ENCODE results near the gene LPP. TPM values are rescaled to one million over a fixed set of nuclear protein-coding genes. Genes with fewer than 3 reads are reported as not detected.

LPP gene
- polyA plus RNA-seq, 1 experiment = 76.3 TPM

DNA sequence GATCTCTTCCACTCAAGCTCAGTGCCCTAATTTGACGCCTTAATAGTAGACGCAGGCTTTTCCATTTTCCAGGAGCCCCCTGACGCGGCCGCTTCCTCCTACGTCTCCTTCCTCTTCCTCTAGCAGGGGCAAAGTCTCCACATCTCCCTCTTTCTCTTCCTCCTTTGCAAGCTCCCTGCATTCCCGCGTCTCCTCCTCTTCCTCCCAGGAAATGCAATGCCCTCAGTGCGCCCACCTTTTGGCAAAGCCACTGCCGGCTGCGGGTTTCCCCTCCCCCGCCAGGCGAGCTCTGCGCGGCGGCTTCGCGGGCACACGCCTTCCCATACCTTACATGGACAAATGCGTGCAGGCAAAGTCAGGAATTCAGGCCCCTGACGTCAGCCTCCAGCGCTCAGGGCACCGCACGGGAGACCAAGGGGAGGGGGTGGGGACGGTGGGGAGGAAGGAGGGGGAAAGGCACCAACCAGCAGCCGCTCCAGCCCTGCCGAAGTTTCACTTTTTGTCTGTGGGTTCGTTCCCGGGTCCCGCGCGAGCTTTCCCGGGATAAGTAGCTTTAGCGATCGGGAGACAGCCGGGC, 432 bp upstream of the LPP start:
- CTCF ChIA-PET = interaction anchor here (0.6 to 5.8 kb wide), 6 partner anchors 404 to 801 kb away, joined by 3 to 30 read pairs (median 3); partner anchors contain the start of gene BCL6
- POLR2A ChIA-PET = interaction anchor here (0.5 to 2.5 kb wide), 18 partner anchors 10 to 414 kb away, joined by 3 to 14 read pairs (median 4); partner anchors contain the start of gene BCL6
- no peaks in the 10 kb centered on the region; the same call in 1 of the 2 replicates for H3K9me3 ChIP-seq (ENCODE audit: control insufficient read depth, insufficient read depth, low read length)
- DNase-seq (ENCODE audit: low read depth, low spot score) = peak; percentile 94
- no peaks in the 10 kb centered on the region for H3K27me3 ChIP-seq (ENCODE audit: control insufficient read depth, insufficient read depth, low read length)
- peak overlapping the region; percentile 99 for H3K27ac ChIP-seq (ENCODE audit: low read depth, low read length)
- TF ChIP-seq, protein P1, sequence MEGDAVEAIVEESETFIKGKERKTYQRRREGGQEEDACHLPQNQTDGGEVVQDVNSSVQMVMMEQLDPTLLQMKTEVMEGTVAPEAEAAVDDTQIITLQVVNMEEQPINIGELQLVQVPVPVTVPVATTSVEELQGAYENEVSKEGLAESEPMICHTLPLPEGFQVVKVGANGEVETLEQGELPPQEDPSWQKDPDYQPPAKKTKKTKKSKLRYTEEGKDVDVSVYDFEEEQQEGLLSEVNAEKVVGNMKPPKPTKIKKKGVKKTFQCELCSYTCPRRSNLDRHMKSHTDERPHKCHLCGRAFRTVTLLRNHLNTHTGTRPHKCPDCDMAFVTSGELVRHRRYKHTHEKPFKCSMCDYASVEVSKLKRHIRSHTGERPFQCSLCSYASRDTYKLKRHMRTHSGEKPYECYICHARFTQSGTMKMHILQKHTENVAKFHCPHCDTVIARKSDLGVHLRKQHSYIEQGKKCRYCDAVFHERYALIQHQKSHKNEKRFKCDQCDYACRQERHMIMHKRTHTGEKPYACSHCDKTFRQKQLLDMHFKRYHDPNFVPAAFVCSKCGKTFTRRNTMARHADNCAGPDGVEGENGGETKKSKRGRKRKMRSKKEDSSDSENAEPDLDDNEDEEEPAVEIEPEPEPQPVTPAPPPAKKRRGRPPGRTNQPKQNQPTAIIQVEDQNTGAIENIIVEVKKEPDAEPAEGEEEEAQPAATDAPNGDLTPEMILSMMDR (IDR thresholded peaks at IDR 0.05; ENCODE audit: low read depth, low read length) = no peak
- H3K4me3 ChIP-seq (ENCODE audit: low read depth, low read length) = peak overlapping the region; percentile 64

GRCh38 chr3:188154809-188155574, 1.0 kb downstream of the LPP start:
- no peaks in the 10 kb centered on the region for H3K27me3 ChIP-seq (ENCODE audit: control insufficient read depth, insufficient read depth, low read length)
- DNase-seq (ENCODE audit: low read depth, low spot score) = no peak
- no peaks in the 10 kb centered on the region; the same call in 1 of the 2 replicates for H3K9me3 ChIP-seq (ENCODE audit: control insufficient read depth, insufficient read depth, low read length)
- peak overlapping the region; percentile 93 for H3K27ac ChIP-seq (ENCODE audit: low read depth, low read length)
- CTCF ChIA-PET = interaction anchor here (1.8 to 5.8 kb wide), 2 partner anchors 408 to 416 kb away, joined by 6 to 30 read pairs; no protein-coding TSS in a partner anchor
- TF ChIP-seq, protein P1 (IDR thresholded peaks at IDR 0.05; ENCODE audit: low read depth, low read length) = 0 out of 2 replicates have a peak, but pooled peaks have one; percentile 0
- POLR2A ChIA-PET = interaction anchor here (1.3 kb wide), 1 partner anchor 112 kb away, joined by 3 read pairs; no protein-coding TSS in a partner anchor
- H3K4me3 ChIP-seq (ENCODE audit: low read depth, low read length) = peak overlapping the region; percentile 64

DNA sequence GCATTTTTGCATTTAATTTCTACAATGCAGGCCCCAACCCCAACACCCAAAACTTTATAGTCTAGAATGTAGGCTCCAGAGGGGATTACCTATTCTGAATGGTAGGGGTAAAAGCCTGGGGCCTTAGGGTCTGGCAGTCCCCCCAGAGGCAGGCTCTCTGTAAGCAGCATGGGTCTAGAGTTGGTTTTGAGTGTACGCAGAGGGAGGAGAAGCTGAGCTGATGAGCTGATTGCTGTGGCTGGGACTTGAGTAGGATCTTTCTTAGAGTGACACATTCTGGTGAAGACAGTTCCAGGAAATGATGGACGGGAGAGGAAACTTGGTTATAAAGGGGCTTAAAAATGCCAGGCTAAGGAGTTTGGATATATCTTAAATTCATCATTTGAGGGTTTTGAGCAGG, 2.1 kb downstream of the LPP start:
- no peak for DNase-seq (ENCODE audit: low read depth, low spot score)
- ChIA-PET POLR2A (no interaction called here), CTCF (interaction anchor here (1.8 to 5.8 kb wide), 2 partner anchors 409 to 417 kb away, joined by 6 to 30 read pairs; no protein-coding TSS in a partner anchor)
- Histone ChIP-seq H3K27ac (ENCODE audit: low read depth, low read length) (no peak overlapping the region), H3K4me3 (ENCODE audit: low read depth, low read length) (peak overlapping the region; percentile 20), H3K27me3 (ENCODE audit: control insufficient read depth, insufficient read depth, low read length) (no peaks in the 10 kb centered on the region), H3K9me3 (ENCODE audit: control insufficient read depth, insufficient read depth, low read length) (no peaks in the 10 kb centered on the region; the same call in 1 of the 2 replicates)
- TF ChIP-seq, protein P1 (IDR thresholded peaks at IDR 0.05; ENCODE audit: low read depth, low read length) = no peak

DNA sequence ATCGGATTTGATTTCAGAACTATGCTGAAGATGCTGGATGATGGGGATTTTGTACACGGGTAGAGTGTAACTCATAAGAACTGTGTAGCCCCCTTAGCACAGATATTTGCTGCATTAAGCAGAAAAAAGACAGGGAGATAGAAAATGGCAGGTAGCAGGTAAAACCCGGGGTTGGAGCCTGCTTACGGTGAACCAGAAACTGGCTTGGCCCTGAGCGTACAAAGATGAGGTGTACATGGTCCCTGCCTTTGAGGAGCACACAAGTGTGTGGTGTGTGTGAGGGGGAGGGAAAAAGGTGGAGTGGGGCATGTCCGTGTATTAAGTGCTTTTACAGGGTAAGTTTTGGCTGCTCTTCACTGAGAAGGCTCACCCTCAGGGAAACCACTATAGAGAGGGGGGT, 3.5 kb downstream of the LPP start:
- no peak overlapping the region for H3K27ac ChIP-seq (ENCODE audit: low read depth, low read length)
- H3K9me3 ChIP-seq (ENCODE audit: control insufficient read depth, insufficient read depth, low read length) = no peaks in the 10 kb centered on the region; the same call in 1 of the 2 replicates
- CTCF ChIA-PET = interaction anchor here (5.8 kb wide), 1 partner anchor 418 kb away, joined by 30 read pairs; no protein-coding TSS in a partner anchor
- DNase-seq (ENCODE audit: low read depth, low spot score) = no peak
- no peaks in the 10 kb centered on the region for H3K27me3 ChIP-seq (ENCODE audit: control insufficient read depth, insufficient read depth, low read length)
- no peak overlapping the region for H3K4me3 ChIP-seq (ENCODE audit: low read depth, low read length)
- POLR2A ChIA-PET = no interaction called here
- TF ChIP-seq, protein P1 (IDR thresholded peaks at IDR 0.05; ENCODE audit: low read depth, low read length) = no peak
